Upper lobe of left lung (tissue), 6 donors: Measurements from ENCODE around the gene DNAJB8. TPM values are rescaled to one million over a fixed set of nuclear protein-coding genes. Genes with fewer than 3 reads are reported as not detected.

Experiments used
- ATAC-seq, 2 donors: fragments of 200-7000 bp; cut with Tn5 transposase; one replicate each; pipeline ENCODE4 v1.9.1; 2022; ENCODE audit warnings: mild to moderate bottlenecking in 2 of 2, moderate library complexity in 2 of 2; ENCODE audit not compliant: low FRiP score in 2 of 2
- DNase-seq, 2 donors: peaks; one replicate each; pipeline ENCODE4 v3.0.0-alpha.2; 2019 to 2020
- H3K27ac ChIP-seq, 4 donors: fragments of 200-600 bp; sonication (generic); one replicate each; pipeline ENCODE4 v1.5.1; 2016 to 2019
- H3K27me3 ChIP-seq, 4 donors: fragments of 200-600 bp; sonication (generic); one replicate each; pipeline ENCODE4 v1.5.1; 2017 to 2019
- H3K36me3 ChIP-seq, 4 donors: fragments of 200-600 bp; sonication (generic); one replicate each; pipeline ENCODE4 v1.5.1; 2016 to 2019
- H3K4me1 ChIP-seq, 4 donors: fragments of 200-600 bp; sonication (generic); one replicate each; pipeline ENCODE4 v1.5.1; 2018 to 2019
- H3K4me3 ChIP-seq, 4 donors: fragments of 200-600 bp; sonication (generic); one replicate each; pipeline ENCODE4 v1.5.1; 2017 to 2019; ENCODE audit warnings: mild to moderate bottlenecking in 2 of 4, moderate library complexity in 1 of 4
- H3K9me3 ChIP-seq, 4 donors: fragments of 200-600 bp; sonication (generic); one replicate each; pipeline ENCODE4 v1.5.1; 2018 to 2019
- EP300 ChIP-seq, 4 donors: sonication (generic); formaldehyde crosslinking; IDR thresholded peaks; one replicate each; pipeline ENCODE4 v1.5.1; 2017; ENCODE audit warnings: antibody characterized with exemption in 4 of 4, control low read depth in 2 of 4
- POLR2A ChIP-seq, 4 donors: fragments of 450-650 bp; IDR thresholded peaks; one replicate each; pipeline ENCODE4 v1.5.1; 2016 to 2017; ENCODE audit warnings: antibody characterized with exemption in 4 of 4, mild to moderate bottlenecking in 2 of 4
- POLR2AphosphoS5 ChIP-seq, 2 donors: sonication (generic); formaldehyde crosslinking; IDR thresholded peaks; one replicate each; pipeline ENCODE4 v1.5.1; 2017; ENCODE audit warnings: antibody characterized with exemption in 2 of 2
- WGBS, 2 donors: methylation state at CpG; one replicate each; pipeline ENCODE4 v1.1.5; 2017 to 2018; 5-methylcytosine and 5-hydroxymethylcytosine counted together
- total RNA-seq, 6 donors: library from RNA; depleted of rRNA in 4 of 6; stranded (reverse); fragments of >200 nt in 4 of 6; gene quantifications; one replicate each; pipeline versions ENCODE4 v1.1.0 to v1.2.1, GENCODE V29; 2016 to 2021
- TF ChIP-seq, protein P1 (sequence below), 6 experiments: fragments of 450-650 bp in 4 of 6; fragments of 200-600 bp in 2 of 6; sonication (generic) in 2 of 6; IDR thresholded peaks; one replicate each; pipeline ENCODE4 v1.5.1; 2016 to 2019; ENCODE audit warnings: antibody characterized with exemption in 6 of 6
- donor health status: DM: no; HTN: no; CAD: no; lungs with moderate emphysema.
- donor health status: DM: no; HTN: yes; CAD: no; lungs with severe emphysema.

Gene DNAJB8
- total RNA-seq, 6 donors from 2014 or later = not detected

DNA sequence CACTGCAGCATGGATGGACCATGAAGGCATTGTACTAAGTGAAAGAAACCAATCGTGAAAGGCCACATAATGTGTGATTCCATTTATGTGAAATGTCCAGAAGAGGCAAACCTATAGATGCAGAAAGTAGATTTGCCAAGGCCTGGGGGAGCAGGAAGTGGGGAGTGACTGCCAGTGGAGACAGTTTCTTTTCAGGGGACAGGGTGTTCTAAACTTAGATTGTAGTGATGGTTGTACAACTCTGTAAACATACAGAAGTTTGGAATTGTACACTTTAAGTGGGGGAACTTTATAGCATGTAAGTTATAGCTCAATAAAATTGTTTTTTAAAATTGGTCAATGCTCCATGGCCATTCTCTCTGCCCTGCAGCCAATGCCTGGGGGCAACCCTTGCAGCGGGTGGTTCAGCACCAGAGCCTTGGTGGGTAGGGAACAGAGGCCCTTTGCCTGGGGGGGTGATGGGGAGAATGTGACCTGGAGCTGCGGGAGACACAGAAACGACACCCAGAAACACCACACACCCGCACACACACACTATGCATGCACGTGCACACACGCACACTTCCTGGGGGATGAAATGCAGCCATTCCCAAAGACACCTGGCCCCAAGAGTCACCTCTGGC is 43.1 kb downstream of the DNAJB8 start:
- peaks cover 0 to 2% (median 0%) of the 10 kb centered on the region in 4 donors for H3K27me3 ChIP-seq
- no peak for ATAC-seq
- WGBS, 2 donors = 89 to 92% methylated on average over 7 of the region's 7 CpGs
- H3K4me3 ChIP-seq = no peak overlapping the region
- peaks cover 5 to 9% (median 8%) of the 10 kb centered on the region in 4 donors for H3K4me1 ChIP-seq
- peak in 1 of 2 donors; percentile 13 for DNase-seq
- H3K9me3 ChIP-seq = no peaks in the 10 kb centered on the region
- H3K36me3 ChIP-seq = no peaks in the 10 kb centered on the region
- TF ChIP-seq, protein P1, sequence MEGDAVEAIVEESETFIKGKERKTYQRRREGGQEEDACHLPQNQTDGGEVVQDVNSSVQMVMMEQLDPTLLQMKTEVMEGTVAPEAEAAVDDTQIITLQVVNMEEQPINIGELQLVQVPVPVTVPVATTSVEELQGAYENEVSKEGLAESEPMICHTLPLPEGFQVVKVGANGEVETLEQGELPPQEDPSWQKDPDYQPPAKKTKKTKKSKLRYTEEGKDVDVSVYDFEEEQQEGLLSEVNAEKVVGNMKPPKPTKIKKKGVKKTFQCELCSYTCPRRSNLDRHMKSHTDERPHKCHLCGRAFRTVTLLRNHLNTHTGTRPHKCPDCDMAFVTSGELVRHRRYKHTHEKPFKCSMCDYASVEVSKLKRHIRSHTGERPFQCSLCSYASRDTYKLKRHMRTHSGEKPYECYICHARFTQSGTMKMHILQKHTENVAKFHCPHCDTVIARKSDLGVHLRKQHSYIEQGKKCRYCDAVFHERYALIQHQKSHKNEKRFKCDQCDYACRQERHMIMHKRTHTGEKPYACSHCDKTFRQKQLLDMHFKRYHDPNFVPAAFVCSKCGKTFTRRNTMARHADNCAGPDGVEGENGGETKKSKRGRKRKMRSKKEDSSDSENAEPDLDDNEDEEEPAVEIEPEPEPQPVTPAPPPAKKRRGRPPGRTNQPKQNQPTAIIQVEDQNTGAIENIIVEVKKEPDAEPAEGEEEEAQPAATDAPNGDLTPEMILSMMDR (IDR thresholded peaks at IDR 0.05) = no peak
- no peak for TF ChIP-seq EP300 (IDR thresholded peaks at IDR 0.05)
- no peak for TF ChIP-seq POLR2A (IDR thresholded peaks at IDR 0.05)
- no peak for TF ChIP-seq POLR2AphosphoS5 (IDR thresholded peaks at IDR 0.05)
- no peak overlapping the region for H3K27ac ChIP-seq

DNA sequence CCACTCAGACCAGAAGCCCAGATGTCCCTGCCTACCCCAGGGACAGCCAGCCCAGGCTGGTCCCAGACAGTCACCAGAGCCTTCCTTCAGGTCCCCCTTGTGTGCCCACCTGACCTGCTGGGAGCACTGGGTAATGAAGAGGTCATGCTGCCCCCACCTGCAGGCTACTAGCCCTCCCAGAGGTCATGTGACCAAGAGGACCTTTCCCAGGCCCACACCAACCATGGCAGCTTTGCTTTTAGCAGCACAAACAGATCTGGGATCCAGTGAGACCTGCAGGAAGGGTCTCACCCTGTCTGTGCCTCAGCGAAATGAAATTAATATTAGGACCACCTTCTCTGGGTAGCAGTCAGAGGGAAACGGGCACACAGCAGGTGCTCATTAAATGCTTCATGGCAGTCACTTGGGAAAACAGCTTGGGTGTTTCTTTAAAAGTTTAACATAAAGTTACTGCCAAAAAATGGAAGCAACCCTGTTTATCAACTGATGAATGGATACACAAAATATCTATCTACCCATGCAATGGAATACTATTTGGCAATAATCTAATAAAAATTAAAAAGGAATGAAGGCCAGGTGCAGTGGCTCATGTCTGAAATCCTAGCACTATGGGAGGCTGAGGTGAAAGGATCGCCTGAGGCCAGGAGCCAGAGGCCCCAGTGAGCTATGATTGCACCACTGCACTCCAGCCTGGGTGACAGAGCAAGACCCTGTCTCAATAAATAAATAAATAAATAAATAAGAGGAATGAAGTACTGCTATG is 43.7 kb downstream of the DNAJB8 start:
- no peaks in the 10 kb centered on the region for H3K36me3 ChIP-seq
- DNase-seq (peak in 1 of 2 donors; percentile 0), ATAC-seq (no peak)
- no peaks in the 10 kb centered on the region for H3K9me3 ChIP-seq
- peaks cover 0 to 2% (median 0%) of the 10 kb centered on the region in 4 donors for H3K27me3 ChIP-seq
- H3K27ac ChIP-seq = no peak overlapping the region
- peaks cover 5 to 9% (median 8%) of the 10 kb centered on the region in 4 donors for H3K4me1 ChIP-seq
- 94 to 95% methylated on average over 3 of the region's 3 CpGs for WGBS, 2 donors
- no peak overlapping the region for H3K4me3 ChIP-seq
- TF ChIP-seq, protein P1 (IDR thresholded peaks at IDR 0.05) = no peak
- TF ChIP-seq POLR2A (IDR thresholded peaks at IDR 0.05) (no peak), EP300 (IDR thresholded peaks at IDR 0.05) (no peak), POLR2AphosphoS5 (IDR thresholded peaks at IDR 0.05) (no peak)

DNA sequence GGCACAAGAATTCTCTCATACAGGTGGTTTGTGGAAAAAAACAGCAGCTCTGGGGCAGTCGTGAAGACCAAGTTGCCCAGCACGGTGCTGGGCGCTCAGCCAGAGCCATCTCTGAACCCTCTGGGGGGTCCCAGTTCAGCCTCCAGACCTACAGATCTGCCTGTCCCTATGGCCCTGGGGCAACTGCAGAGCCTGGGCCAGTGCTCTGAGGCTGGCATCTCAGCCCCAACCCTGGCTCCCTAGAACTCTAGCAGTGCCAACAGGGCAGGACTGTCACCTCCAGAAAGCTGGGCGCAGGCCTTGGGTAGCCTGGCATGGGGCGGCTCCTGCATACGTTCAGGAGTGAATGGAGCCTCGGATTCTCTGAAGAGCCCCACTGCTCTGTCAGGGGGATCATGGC is 44.7 kb downstream of the DNAJB8 start:
- H3K4me3 ChIP-seq = no peak overlapping the region
- DNase-seq (no peak), ATAC-seq (no peak)
- TF ChIP-seq POLR2A (IDR thresholded peaks at IDR 0.05) (no peak), POLR2AphosphoS5 (IDR thresholded peaks at IDR 0.05) (no peak), EP300 (IDR thresholded peaks at IDR 0.05) (no peak)
- TF ChIP-seq, protein P1 (IDR thresholded peaks at IDR 0.05) = no peak
- peaks cover 5 to 9% (median 8%) of the 10 kb centered on the region in 4 donors for H3K4me1 ChIP-seq
- H3K9me3 ChIP-seq = no peaks in the 10 kb centered on the region
- H3K27ac ChIP-seq = no peak overlapping the region
- WGBS, 2 donors = 99% methylated on average over 7 of the region's 7 CpGs; no CpG with 5 or more reads in 1 of the 2 donors
- peaks cover 0 to 2% (median 0%) of the 10 kb centered on the region in 4 donors for H3K27me3 ChIP-seq
- no peaks in the 10 kb centered on the region for H3K36me3 ChIP-seq

DNA sequence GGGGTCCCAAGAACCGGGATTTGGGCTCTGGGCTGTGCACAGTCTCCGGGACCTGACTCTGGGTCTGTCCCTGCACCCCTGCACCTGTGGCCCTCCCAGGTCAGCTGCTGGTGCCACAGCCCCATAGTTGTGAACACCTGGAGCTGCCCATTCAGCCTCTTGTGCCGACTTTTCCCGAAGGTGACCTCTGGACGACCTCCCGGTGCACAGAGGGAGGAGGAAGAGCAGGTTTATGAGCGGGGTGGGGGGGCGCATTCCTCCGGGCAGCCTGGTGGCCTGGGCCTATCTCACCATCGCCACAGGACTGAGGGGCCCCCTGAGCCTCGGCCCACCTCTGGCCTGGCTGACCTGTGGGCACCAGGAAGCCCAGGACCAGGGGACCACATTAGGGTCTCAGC is 45.3 kb downstream of the DNAJB8 start:
- DNase-seq = peak in 1 of 2 donors; percentile 66
- no peak overlapping the region for H3K27ac ChIP-seq
- H3K36me3 ChIP-seq = no peaks in the 10 kb centered on the region
- H3K9me3 ChIP-seq = no peaks in the 10 kb centered on the region
- H3K4me1 ChIP-seq = peaks cover under 1 to 6% (median 5%) of the 10 kb centered on the region in 4 donors
- TF ChIP-seq POLR2AphosphoS5 (IDR thresholded peaks at IDR 0.05) (no peak), POLR2A (IDR thresholded peaks at IDR 0.05) (no peak), EP300 (IDR thresholded peaks at IDR 0.05) (no peak)
- TF ChIP-seq, protein P1 (IDR thresholded peaks at IDR 0.05) = no peak
- no peaks in the 10 kb centered on the region for H3K27me3 ChIP-seq
- no peak for ATAC-seq
- H3K4me3 ChIP-seq = no peak overlapping the region
- WGBS, 2 donors = 84 to 86% methylated on average over 1 to 11 of the region's 11 CpGs
